ENCODE measurements around the gene KISS1.

- TF ChIP-seq CTCF (IDR thresholded peaks at IDR 0.05; ENCODE audit: insufficient read depth, low read depth, low read length) = no peak
- TF ChIP-seq EZH2 (IDR thresholded peaks at IDR 0.05; ENCODE audit: insufficient read depth, low read length) = no peak
Measured at GRCh38 chr1:204199579-204199978, 3.3 kb upstream of the KISS1 start.

Measured in astrocyte (in vitro differentiated cells and primary cell).